ENCODE measurements around the gene NFIA.

The NFIA gene

GRCh38 chr1:61156576-61157467, 74.5 kb downstream of the NFIA start:
- peaks cover 62% of the 10 kb centered on the region for H3K27me3 ChIP-seq (replicated peaks; ENCODE audit: insufficient read depth, low read length)
- no peaks in the 10 kb centered on the region for H3K9me3 ChIP-seq (replicated peaks; ENCODE audit: insufficient read depth, low read length)
- no peak overlapping the region for H3K27ac ChIP-seq (ENCODE audit: low read length)
- no peak overlapping the region for H3K9ac ChIP-seq (ENCODE audit: low read length)
- no peak overlapping the region for H3K4me3 ChIP-seq (ENCODE audit: low read length)
- no peaks in the 10 kb centered on the region for H3K9me2 ChIP-seq (replicated peaks; ENCODE audit: insufficient read depth, low read length)
- H3F3A ChIP-seq (ENCODE audit: insufficient read depth, low read length) = peaks cover 14% of the 10 kb centered on the region
- H3K36me3 ChIP-seq (replicated peaks; ENCODE audit: insufficient read depth, low read length) = no peaks in the 10 kb centered on the region
- DNase-seq = no peak
- H3K79me2 ChIP-seq (ENCODE audit: low read length) = no peaks in the 10 kb centered on the region
- H4K20me1 ChIP-seq (ENCODE audit: insufficient read depth, low read length) = peaks cover 5% of the 10 kb centered on the region; the same call in 1 of the 2 replicates
- peaks cover 14% of the 10 kb centered on the region for H3K4me1 ChIP-seq (ENCODE audit: low read length)
- no peak overlapping the region for H3K4me2 ChIP-seq (ENCODE audit: low read depth, low read length)
- TF ChIP-seq CTCF (IDR thresholded peaks at IDR 0.05; ENCODE audit: low read length) = no peak
- TF ChIP-seq EZH2 (optimal IDR thresholded peaks at IDR 0.05; ENCODE audit: low read depth, low read length) = no peak
- no peak for TF ChIP-seq EZH2phosphoT487 (IDR thresholded peaks at IDR 0.05; ENCODE audit: low read length)
- H2AFZ ChIP-seq (ENCODE audit: low read length) = no peak overlapping the region

- Histone ChIP-seq H3K4me2 (ENCODE audit: low read depth, low read length) (no peak overlapping the region), H3K9me2 (replicated peaks; ENCODE audit: insufficient read depth, low read length) (no peaks in the 10 kb centered on the region), H3K27ac (ENCODE audit: low read length) (no peak overlapping the region), H3K4me1 (ENCODE audit: low read length) (peaks cover 14% of the 10 kb centered on the region), H3K9ac (ENCODE audit: low read length) (no peak overlapping the region), H3K36me3 (replicated peaks; ENCODE audit: insufficient read depth, low read length) (no peaks in the 10 kb centered on the region), H3K27me3 (replicated peaks; ENCODE audit: insufficient read depth, low read length) (peaks cover 64% of the 10 kb centered on the region), H3K4me3 (ENCODE audit: low read length) (no peak overlapping the region), H2AFZ (ENCODE audit: low read length) (no peak overlapping the region), H3F3A (ENCODE audit: insufficient read depth, low read length) (peaks cover 14% of the 10 kb centered on the region), H4K20me1 (ENCODE audit: insufficient read depth, low read length) (peaks cover 5% of the 10 kb centered on the region; the same call in 1 of the 2 replicates), H3K79me2 (ENCODE audit: low read length) (no peaks in the 10 kb centered on the region), H3K9me3 (replicated peaks; ENCODE audit: insufficient read depth, low read length) (no peaks in the 10 kb centered on the region)
- peak; percentile 83 for DNase-seq
- TF ChIP-seq EZH2phosphoT487 (IDR thresholded peaks at IDR 0.05; ENCODE audit: low read length) (peak; percentile 88), EZH2 (optimal IDR thresholded peaks at IDR 0.05; ENCODE audit: low read depth, low read length) (no peak)
These were observed 75.2 kb downstream of the NFIA start for GRCh38 chr1:61157468-61157987.

- no peak overlapping the region for H3K27ac ChIP-seq (ENCODE audit: low read length)
- H3K9me3 ChIP-seq (replicated peaks; ENCODE audit: insufficient read depth, low read length) = no peaks in the 10 kb centered on the region
- H3K4me3 ChIP-seq (ENCODE audit: low read length) = no peak overlapping the region
- H3K79me2 ChIP-seq (ENCODE audit: low read length) = no peaks in the 10 kb centered on the region
- peaks cover 5% of the 10 kb centered on the region; the same call in 1 of the 2 replicates for H4K20me1 ChIP-seq (ENCODE audit: insufficient read depth, low read length)
- TF ChIP-seq CTCF (IDR thresholded peaks at IDR 0.05; ENCODE audit: low read length) (no peak), EZH2 (optimal IDR thresholded peaks at IDR 0.05; ENCODE audit: low read depth, low read length) (no peak), EZH2phosphoT487 (IDR thresholded peaks at IDR 0.05; ENCODE audit: low read length) (no peak)
- H3K27me3 ChIP-seq (replicated peaks; ENCODE audit: insufficient read depth, low read length) = peaks cover 65% of the 10 kb centered on the region
- H3K9me2 ChIP-seq (replicated peaks; ENCODE audit: insufficient read depth, low read length) = no peaks in the 10 kb centered on the region
- peaks cover 14% of the 10 kb centered on the region for H3F3A ChIP-seq (ENCODE audit: insufficient read depth, low read length)
- H3K36me3 ChIP-seq (replicated peaks; ENCODE audit: insufficient read depth, low read length) = no peaks in the 10 kb centered on the region
- DNase-seq = no peak
- H3K4me2 ChIP-seq (ENCODE audit: low read depth, low read length) = no peak overlapping the region
- H3K9ac ChIP-seq (ENCODE audit: low read length) = no peak overlapping the region
- H3K4me1 ChIP-seq (ENCODE audit: low read length) = peaks cover 14% of the 10 kb centered on the region
- H2AFZ ChIP-seq (ENCODE audit: low read length) = no peak overlapping the region
These were observed 76.2 kb downstream of the NFIA start for GRCh38 chr1:61158591-61158990.
